ENCODE data around the gene IGF2R.
"Not testable (repeated sequence)": the region's sequence is repeated elsewhere in the genome, so short reads cannot be mapped to it uniquely, and the experiment has no call there.

The IGF2R gene

DNA sequence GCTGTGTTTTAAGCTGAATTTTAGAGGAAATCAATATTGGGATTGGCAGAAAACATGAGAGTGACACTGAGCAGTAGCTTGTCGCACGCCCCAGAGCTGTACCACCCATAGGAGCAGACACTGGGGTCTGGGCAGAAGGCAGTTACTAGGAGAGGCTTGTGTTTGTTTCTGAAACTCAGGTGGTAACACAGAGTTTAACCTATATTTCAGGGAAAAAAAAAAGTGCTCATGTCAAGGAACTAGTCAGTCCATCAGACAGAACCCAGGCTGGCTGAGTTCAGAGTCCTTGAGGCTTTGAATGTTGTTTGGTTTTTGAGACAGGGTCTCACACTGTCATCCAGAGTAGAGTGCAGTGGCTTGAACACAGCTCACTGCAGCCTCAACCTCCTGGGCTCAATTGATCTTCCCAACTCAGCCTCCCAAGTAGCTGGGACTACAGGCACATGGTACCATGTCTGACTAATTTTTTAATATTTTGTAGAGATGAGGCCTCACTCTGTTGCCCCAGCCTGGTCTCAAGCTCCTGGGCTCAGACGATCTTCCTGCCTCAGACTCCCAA lies 159.3 kb downstream of the IGF2R start:
- no peak for DNase-seq

DNA sequence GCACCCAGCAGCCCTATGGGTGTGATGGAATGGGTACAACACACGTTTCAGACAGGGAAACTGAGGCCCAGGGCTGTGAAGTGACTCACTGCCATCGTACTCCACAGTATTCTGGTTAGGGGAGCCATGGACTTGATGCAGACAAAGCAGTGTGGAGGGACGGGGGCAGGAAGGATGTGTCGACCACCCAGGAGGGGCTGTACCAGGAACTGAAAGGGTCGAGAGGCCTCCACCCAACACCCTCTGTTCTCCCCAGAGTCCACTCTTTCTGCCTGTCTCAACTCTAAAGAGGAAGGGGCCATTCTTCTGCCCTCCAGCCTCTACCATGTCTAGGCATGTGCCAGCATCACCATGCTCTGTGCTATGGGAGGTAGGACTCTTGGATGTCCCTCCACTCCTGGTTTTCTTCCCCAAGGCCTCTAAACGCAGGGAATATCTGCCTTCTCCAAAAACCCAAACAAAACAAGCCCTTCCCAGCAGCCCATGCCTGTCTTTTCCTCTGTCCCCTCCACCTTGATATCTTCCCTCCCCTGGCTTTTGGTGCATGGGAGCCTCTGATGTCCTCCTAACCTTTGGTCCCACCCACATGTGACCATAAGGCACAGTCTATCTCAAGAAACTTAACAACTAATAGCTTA lies 160.1 kb downstream of the IGF2R start:
- no peak for DNase-seq

- DNase-seq: no peak
Observed at GRCh38 chr6:160129881-160130615, 161.2 kb downstream of the IGF2R start.

GRCh38 chr6:160130729-160131484 lies 162.0 kb downstream of the IGF2R start:
- no peak for DNase-seq

- DNase-seq: no peak
Observed at GRCh38 chr6:160131636-160132296, 162.9 kb downstream of the IGF2R start.

GRCh38 chr6:160132297-160132637 lies 163.4 kb downstream of the IGF2R start:
- DNase-seq: no peak

DNA sequence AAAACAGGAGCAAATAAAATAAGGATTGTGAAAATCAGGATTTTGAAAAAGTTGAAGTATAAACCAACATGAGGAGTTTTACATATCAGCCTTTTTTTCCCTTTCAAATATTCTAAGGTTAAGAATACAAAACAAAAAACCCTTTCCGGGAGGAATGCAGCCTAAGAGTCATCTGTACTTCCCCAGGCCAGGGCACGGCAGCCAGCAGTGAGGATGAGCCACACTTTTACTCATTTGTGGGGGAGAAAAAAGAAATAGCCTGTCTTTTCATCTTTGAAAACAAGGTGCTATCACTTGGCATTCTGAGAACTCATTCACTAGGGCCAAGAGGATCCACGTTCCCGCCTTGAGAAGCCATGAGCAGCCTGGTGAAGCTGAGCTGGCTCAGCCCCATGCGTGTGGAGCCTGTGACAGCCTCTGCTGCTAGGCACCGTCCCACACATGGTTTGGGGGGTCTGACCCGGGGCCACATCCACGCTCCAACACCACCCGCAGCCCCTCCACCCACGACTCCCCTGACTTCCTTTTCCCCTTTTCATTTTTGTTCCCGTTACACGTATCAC lies 164.0 kb downstream of the IGF2R start:
- no peak for DNase-seq

DNA sequence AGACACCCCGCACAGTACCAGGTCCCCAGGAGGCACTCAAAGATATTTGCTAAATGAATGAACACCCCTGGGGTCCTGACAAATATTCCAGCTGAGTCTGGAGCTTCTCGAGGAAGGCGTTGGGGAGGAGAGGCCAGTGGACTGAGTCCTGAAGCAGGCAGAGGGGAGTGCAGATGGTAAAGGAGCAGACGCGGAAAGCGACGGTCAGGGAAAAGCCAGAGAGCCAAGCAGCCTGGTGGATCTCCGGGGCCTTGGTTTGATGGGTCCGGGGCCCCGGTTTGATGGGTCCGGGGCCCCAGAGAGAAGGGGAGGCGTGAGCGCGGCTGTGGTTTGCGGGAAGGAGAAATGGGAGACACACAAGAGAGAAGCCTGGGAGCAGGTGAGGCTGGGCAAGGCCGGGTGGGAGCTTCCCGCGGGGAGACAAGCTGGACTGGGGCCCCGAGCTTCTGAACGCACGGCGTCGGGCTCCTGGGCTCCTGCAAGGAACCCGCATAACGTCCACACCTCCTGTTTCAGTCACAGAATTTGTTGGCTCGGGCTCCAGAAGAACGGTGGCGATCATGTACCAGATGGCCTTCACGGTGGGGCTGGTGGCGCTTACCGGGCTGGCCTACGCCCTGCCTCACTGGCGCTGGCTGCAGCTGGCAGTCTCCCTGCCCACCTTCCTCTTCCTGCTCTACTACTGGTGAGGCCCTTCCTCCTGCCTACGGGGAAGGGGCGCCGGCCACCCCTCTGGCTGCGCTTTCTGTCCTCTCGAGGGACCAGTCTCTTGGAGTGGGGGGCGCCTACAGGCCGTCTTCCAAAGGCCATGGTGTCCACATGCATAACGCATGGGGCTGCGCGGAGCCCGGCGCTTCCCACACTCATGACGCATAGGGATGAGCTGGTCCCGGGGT lies 164.8 kb downstream of the IGF2R start:
- no peak for DNase-seq

DNA sequence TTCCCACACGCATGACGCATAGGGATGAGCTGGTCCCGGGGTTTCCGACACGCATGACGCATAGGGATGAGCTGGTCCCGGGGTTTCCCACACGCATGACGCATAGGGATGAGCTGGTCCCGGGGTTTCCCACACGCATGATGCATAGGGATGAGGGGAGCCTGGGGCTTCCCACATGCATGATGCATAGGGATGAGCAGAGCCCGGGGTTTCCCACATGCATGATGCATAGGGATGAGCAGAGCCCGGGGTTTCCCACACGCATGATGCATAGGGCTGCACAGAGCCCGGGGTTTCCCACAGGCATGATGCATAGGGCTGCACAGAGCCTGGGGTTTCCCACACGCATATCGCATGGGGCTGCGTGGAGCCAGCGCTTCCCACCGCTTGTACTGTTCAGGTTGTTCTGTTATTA lies 165.5 kb downstream of the IGF2R start:
- DNase-seq: not testable (repeated sequence)

DNA sequence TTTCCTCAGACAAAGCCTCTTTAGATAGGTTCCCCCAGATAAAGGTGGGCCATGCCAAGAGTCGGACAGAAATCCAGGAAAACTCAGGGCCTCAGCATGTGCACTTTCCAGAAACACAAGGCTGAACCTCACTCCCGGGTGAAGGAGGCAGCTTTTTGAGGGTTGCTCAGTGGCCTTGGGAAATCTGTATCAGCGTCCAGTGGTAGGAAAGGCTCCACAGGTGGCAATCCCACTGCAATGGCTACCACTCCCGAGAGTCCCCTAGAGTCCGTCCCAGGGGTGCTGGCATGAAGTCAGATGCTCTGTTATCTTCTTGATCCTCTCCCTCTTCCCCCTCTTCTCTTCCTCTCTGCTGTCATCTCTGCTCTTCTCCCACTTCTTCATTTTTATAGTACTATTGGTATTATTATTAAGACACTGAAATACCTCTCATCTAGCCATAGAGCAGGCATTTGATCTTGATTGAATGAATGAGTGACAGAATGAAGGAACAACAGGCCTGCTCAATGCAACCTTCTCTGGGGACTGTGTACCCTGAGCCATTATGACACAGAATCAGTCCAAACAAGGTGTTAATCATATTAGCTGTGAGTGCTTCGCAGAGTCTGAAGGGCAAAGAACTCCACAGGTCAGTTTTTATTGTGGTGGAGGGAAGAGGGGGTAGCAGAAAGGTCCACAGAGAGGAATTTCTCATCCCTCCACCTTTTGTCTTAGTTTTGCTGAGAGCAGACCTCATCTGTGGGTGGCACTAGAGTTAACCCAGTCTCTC lies 166.1 kb downstream of the IGF2R start:
- no peak for DNase-seq

DNA sequence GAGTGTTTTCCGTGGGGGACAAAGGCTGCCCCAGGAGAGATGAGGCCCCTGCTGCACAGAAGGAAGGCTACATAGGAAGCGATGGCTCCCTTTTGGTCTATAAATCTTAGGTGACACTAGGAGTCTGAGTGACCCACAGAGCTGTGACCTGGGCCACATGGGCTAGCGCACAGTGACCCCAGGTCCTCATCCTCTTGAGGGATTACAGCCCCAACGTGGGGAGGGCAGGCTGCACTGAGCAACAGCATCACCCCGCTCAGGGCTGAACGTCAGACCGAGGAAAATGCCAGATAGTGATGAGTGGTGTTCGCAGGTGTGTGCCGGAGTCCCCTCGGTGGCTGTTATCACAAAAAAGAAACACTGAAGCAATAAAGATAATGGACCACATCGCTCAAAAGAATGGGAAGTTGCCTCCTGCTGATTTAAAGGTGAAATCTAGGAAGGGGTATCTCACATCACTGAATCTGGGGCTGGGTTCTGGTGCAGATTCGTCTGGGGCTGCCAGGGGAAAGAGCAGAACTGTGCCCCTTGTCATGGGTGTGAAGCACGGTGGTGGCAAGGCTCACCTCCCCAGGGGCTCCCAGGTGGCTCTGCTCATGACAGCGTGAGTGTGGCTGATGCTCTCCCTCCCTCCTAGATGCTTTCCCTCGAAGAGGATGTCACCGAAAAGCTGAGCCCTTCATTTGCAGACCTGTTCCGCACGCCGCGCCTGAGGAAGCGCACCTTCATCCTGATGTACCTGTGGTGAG lies 167.2 kb downstream of the IGF2R start:
- DNase-seq: no peak

GRCh38 chr6:160137130-160137988 lies 168.5 kb downstream of the IGF2R start:
- DNase-seq: no peak

DNA sequence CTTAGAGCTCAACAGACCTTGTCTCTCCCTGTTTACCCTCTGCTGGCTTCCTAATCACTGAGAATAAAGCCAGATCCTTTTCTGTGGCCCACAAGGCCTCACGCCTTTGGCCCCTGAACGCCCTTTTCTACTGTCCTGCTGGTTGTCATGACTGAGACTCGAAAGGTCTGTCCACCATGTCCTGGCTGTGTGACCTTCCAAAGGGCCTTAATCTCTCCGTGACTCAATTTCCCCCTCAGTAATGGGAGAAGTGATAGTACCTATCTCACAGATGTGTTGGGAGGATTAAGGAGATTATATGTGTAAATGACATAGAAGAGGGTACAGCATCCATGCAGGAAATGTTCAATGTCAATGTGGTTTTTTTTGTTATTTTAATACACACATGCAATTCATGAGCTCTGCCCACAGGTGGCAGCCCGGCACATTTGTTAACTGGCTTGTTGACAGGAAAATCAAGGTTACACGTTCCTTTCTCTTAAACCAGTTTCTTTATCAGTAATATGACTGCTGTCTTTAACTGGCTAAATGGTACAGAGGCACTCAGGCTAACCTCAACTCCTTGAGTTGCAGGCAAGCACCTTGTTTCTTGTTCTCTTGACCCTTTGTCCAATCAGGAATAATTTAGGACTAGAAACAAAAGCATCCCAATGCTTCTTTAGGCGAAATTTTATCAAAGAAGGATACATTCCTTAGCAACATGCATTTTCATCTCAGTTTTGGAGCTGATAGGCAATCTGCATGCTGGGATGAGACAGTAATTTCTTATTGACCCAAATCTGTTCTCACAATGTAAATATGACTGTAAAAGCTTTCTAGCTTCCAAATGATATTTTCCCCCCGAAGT lies 169.3 kb downstream of the IGF2R start:
- peak; percentile 61 for DNase-seq

DNA sequence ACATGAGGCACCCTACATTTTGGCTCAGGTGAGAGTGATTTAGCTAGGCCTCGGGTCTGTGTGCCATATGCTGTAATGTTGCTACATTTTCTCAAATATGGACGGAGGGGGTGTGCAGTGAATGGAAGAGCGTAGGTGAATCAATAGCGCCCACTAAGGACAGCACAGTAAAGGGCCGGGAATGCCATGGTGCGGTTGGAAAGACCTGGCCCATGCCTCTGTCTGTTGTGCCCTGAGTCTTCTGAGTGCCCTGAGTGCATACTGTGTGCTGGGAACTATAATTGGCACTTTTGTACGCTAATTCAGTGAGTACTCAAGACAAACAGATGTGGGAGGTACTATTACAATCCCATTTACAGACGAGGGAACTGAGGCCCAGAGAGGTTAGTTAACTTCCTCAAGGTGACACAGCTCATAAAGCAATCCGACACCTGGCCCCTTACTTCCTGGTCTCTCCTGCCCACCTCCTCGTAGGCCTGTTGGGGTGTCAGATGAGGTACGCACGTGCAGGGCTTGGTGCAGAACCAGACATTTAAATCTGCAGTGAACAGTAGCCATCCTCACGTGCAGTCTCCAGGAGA lies 170.0 kb downstream of the IGF2R start:
- DNase-seq: no peak

DNA sequence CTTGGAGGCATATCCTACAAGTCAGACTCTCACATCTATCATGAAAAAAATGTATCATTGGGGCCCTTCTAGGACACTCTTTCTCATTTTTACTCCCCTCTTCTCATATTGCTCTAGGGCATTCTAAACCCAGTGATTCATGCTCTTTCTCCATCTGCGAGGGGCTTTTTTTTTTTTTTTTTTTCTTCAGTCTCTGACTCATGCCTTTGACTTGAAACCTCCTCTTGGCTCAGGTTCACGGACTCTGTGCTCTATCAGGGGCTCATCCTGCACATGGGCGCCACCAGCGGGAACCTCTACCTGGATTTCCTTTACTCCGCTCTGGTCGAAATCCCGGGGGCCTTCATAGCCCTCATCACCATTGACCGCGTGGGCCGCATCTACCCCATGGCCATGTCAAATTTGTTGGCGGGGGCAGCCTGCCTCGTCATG lies 170.6 kb downstream of the IGF2R start:
- DNase-seq: no peak

DNA sequence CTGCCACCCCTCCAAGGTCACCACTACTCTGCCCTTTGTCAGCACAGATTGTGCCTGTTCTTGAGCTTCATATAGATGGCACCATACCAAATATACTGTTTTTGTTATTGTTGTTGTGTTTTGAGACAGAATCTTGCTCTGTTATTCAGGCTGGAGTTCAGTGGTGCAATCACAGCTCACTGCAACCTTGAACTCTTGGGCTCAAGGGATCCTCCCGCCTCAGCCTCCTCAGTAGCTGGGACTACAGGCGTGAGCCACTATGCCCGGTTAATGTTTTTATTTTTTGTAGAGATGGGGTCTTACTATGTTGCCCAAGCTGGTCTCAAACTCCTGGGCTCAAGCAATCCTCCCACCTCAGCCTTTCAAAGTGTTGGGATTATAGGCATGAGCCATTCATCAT lies 171.6 kb downstream of the IGF2R start:
- DNase-seq: not testable (repeated sequence)

DNA sequence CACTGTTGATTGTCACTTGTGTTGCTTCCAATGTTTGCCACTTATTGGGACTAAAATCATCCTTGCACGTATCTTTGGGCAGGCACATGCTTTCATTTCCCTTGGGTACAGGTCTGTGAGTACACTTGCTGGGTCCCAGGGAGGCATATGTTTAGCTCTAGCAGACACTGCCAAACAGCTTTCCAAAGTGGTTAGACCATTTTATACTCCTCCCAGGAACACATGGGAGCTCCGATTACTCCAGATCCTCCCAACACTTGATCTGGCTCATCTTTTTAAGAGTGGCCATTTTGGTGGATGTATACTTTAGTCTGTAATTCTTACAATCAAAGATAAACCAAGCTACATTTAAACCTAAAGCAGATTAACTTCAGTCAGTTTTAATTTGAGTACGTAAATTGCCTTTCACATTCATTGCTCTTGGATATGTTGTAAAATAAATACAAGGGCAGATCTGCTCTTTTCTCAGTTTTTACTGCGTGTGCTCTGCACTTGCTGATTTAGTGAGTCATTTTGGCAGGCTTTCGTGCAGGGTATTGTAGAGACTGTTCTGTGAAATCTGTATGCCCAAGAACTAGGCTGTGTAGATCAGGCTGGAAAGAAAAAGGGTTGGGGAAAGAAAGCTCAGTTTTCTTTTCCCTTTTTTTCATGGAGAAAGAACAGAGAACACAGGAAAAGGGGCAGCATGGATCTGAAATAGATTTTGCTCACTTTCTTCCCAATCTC lies 172.3 kb downstream of the IGF2R start:
- DNase-seq: no peak

Data from activated T-cell treated with anti-CD3 and anti-CD28 coated beads, Interleukin-2, amount 50 U/mL, for 1 hour (primary cell).